GM19099 (cell line): Measurements from ENCODE around the gene TEC.

Experiments used
- POLR2A ChIP-seq: IDR thresholded peaks from 3 replicates; pipeline ENCODE4 v1.6.1; 2011; ENCODE audit warnings: low read depth; ENCODE audit not compliant: insufficient read length; ENCODE audit errors: extremely low read depth

The TEC gene

DNA sequence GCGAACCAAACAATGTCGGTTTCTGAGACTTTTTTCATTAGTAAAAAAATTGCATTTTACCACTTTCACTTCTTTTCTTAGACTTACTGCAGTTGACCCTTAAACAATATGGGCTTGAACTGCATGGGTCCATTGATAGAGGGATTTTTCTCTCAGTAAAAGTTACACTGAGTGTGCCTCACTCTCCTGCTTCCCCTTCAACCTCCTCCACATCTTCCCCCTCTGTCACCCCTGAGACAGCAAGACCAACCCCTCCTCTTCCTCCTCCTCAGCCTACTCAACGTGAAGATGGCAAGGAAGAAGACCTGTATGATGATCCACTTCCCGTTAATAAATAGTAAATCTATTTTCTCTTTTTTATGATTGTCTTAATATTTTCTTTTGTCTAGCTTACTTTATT is 43.4 kb downstream of the TEC start:
- no peak for TF ChIP-seq POLR2A

GRCh38 chr4:48225368-48226141 is 44.1 kb downstream of the TEC start:
- no peak for TF ChIP-seq POLR2A

GRCh38 chr4:48224606-48225005 is 45.0 kb downstream of the TEC start:
- no peak for TF ChIP-seq POLR2A

DNA sequence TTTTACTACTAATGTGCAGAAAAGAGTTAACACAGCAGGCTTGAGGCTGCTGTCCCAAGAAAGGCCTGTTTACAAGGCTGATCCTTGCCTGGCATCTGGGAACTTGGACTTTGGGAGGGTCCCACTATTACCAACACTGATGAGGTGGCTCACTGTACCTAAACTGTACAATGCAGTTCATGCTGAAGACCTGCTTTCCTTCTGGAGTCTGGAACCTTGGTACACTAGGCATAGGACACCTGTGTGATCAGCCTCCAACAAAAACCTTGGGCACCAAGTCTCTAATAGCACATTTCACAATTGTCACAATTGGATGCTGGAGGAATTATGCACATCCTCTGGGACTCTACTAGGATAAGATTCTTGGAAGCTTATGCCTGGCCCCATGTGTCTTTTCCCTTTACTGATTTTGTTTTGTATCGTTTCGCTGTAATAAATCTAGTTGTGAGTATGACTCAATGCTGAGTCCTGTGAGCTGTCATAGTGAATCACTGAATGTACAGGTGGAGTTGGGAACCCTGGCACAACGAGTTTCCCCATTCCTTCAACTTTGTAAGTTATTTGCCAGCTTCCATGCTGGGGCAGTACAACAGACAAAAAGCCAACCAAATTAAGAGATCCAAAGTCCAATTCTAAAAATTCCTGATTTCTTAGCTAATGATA is 45.9 kb downstream of the TEC start:
- no peak for TF ChIP-seq POLR2A

GRCh38 chr4:48222491-48222890 is 47.1 kb downstream of the TEC start:
- no peak for TF ChIP-seq POLR2A

DNA sequence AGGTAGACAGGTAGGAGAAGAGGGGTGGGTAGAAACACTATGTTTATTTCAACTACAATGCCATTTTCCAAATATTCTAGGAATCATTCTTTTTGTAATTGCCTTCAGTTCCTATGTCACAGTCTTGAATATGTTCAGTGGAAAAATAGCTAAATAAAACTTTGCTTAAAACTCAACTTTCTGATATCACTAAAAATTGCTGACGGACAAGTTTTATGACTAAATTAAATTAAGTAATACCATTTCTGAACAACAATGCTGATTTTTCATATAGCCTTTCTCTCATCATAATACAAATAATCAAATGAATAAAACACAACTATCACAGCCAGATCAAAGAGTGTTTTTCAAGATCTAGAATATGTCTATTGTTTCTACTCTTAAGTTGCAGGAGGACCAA is 53.1 kb downstream of the TEC start:
- no peak for TF ChIP-seq POLR2A

GRCh38 chr4:48215977-48216376 is 53.7 kb downstream of the TEC start:
- no peak for TF ChIP-seq POLR2A

DNA sequence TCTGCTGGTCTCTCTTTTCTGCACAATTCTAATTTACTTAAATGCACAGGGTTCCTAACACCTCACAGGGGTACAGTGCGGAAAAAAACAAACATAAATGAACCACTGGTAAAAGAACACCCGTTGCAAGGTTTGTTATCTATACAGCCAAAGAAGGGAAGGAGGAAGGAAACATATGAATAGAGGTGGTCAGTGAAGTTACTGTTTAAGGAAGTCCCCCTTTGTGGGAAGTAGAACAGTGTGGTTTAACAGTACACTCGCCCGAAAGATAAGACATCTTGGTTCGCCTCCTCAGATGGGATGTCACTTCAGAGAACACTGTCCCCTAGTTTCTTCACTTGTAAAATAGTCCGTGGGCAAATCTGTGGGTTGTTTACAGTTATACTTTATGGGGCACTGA is 57.5 kb downstream of the TEC start:
- peak; percentile 29 for TF ChIP-seq POLR2A

DNA sequence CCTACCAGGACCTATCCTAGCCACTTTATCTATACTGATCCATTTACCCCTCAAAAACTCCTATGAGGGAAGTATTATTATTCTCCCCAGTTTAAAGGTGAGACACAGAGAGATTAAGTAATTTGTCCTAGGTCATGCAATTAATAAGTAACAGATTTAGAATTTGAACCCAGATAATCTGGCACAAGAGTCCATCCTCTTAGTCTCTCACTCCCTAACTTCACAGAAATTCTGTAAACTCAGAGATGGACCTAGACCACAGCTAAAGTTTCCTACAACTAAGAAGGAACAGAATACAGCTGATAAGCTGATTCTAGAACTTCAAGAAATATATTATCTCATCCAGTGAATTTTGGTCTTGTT is 58.7 kb downstream of the TEC start:
- TF ChIP-seq POLR2A = no peak

- TF ChIP-seq POLR2A = no peak
Measured at GRCh38 chr4:48205626-48206025, 64.0 kb downstream of the TEC start.

DNA sequence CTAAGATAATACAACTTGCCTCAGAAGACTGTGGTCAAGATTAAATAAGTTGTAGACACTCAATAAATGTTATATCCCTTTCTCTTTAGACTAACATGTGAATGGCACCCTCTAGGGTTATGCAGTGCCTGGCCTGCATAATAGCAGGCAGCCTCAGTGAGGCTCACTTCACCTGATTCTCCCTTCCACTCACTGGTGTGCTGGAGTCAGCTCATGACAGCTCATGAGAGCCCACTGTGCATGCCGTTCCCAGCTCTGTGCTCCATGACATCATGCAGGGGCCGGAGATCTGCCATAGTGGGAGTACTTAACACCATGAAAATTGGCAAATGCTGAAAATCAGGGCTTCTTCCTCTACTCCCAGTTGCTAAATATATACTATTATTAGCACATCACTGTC is 64.5 kb downstream of the TEC start:
- no peak for TF ChIP-seq POLR2A

DNA sequence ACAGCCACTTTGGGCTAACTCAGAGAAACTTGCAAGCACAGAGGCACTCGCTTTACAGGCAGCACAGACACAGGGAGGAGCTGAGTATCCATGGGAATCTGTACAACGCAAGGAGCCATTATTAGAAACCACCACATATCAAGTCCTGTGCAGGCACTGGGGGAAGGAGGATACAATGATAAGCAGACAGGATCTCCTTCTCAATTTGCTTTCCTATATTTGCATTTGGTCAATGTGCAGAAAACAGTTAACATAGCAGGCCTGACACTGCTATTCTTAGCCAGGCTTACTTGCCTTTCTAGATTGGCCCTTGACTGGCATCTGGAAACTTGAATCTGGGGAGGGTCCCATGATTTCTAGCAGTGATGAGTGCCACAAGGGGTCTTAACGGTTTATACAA is 65.8 kb downstream of the TEC start:
- peak; percentile 7 for TF ChIP-seq POLR2A

GRCh38 chr4:48197643-48198237 is 71.9 kb downstream of the TEC start:
- TF ChIP-seq POLR2A = no peak

GRCh38 chr4:48196758-48197504 is 72.7 kb downstream of the TEC start:
- peak; percentile 31 for TF ChIP-seq POLR2A

DNA sequence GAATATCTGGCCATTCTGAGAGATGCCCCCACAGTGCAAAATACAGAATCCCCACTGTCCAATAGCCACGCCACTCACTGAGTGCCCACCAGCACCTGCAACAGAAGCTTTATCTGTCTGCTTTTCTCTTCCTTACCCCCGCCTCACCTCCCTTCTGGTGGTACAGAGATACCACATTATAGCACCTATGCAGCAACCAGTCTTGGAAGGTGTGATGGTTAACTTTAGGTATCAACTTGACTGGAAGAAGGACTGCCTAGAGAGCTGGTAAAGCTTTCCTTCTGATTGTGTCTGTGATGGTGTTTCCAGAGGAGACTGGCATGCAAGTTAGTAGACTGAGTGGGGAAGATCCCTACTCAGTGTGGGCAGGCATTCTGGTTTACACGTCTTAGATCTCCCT is 73.8 kb downstream of the TEC start:
- no peak for TF ChIP-seq POLR2A
